Ishikawa (cell line): ENCODE results near the gene FAM219A.

Source experiments
- CEBPB ChIP-seq: IDR thresholded peaks from 2 replicates; pipeline ENCODE4 v1.6.1; 2012
- CREB1 ChIP-seq: IDR thresholded peaks from 2 replicates; pipeline ENCODE4 v1.6.1; 2012; ENCODE audit warnings: low read depth
- EGR1 ChIP-seq: IDR thresholded peaks from 2 replicates; pipeline ENCODE4 v1.6.1; 2012
- EP300 ChIP-seq: IDR thresholded peaks from 2 replicates; pipeline ENCODE4 v1.6.1; 2012; ENCODE audit warnings: borderline replicate concordance
- FOXM1 ChIP-seq: IDR thresholded peaks from 2 replicates; pipeline ENCODE4 v1.6.1; 2012; ENCODE audit warnings: low read depth, borderline replicate concordance
- MAX ChIP-seq: IDR thresholded peaks from 2 replicates; pipeline ENCODE4 v1.6.1; 2012
- NFIC ChIP-seq: IDR thresholded peaks from 2 replicates; pipeline ENCODE4 v1.6.1; 2012
- RAD21 ChIP-seq: IDR thresholded peaks from 2 replicates; pipeline ENCODE4 v1.6.1; 2012; ENCODE audit warnings: low read depth
- REST ChIP-seq: IDR thresholded peaks from 2 replicates; pipeline ENCODE4 v1.6.1; 2012; ENCODE audit warnings: low read depth, mild to moderate bottlenecking
- TAF1 ChIP-seq: IDR thresholded peaks from 2 replicates; pipeline ENCODE4 v1.6.1; 2012; ENCODE audit warnings: low read depth, mild to moderate bottlenecking
- TCF12 ChIP-seq: IDR thresholded peaks from 2 replicates; pipeline ENCODE4 v1.6.1; 2012; ENCODE audit warnings: low read depth
- TEAD4 ChIP-seq: IDR thresholded peaks from 2 replicates; pipeline ENCODE4 v1.6.1; 2012
- USF1 ChIP-seq: IDR thresholded peaks from 2 replicates; pipeline ENCODE4 v1.6.1; 2012
- YY1 ChIP-seq: IDR thresholded peaks from 2 replicates; pipeline ENCODE4 v1.6.1; 2012; ENCODE audit warnings: low read depth
- ZBTB7A ChIP-seq: IDR thresholded peaks from 2 replicates; pipeline ENCODE4 v1.6.1; 2012; ENCODE audit warnings: low read depth

The FAM219A gene

GRCh38 chr9:34419716-34420504 is 38.5 kb downstream of the FAM219A start:
- TF ChIP-seq MAX (no peak), FOXM1 (no peak), NFIC (no peak), RAD21 (no peak)

- TF ChIP-seq CEBPB (no peak), YY1 (no peak), TCF12 (no peak), EGR1 (no peak), REST (no peak), CREB1 (no peak), EP300 (no peak), FOXM1 (no peak), ZBTB7A (no peak)
Measured at GRCh38 chr9:34417734-34418133, 40.6 kb downstream of the FAM219A start.

- TF ChIP-seq FOXM1 (no peak), REST (peak; percentile 93)
Measured at GRCh38 chr9:34413231-34413852, 45.0 kb downstream of the FAM219A start.

- TF ChIP-seq TAF1, result no peak
- no peak for TF ChIP-seq EP300
Measured at GRCh38 chr9:34412336-34412735, 46.0 kb downstream of the FAM219A start.

- TF ChIP-seq ZBTB7A (no peak), EGR1 (no peak), TCF12 (no peak)
Measured at GRCh38 chr9:34409154-34409553, 49.2 kb downstream of the FAM219A start.

- TF ChIP-seq USF1 (no peak), RAD21 (no peak), EGR1 (no peak), MAX (no peak), CREB1 (no peak), ZBTB7A (no peak), TAF1 (no peak), CEBPB (no peak), YY1 (no peak), TCF12 (no peak), EP300 (no peak), FOXM1 (no peak), TEAD4 (no peak)
Measured at GRCh38 chr9:34408173-34408572, 50.2 kb downstream of the FAM219A start.

GRCh38 chr9:34406219-34406618 is 52.2 kb downstream of the FAM219A start:
- no peak for TF ChIP-seq RAD21
- peak; percentile 55; the same call in 1 of the 2 replicates for TF ChIP-seq REST
